ENCODE data around the gene RPL36A.

Gene RPL36A

GRCh38 chrX:101360390-101360789 is 30.4 kb upstream of the RPL36A start:
- TF ChIP-seq, protein P1, sequence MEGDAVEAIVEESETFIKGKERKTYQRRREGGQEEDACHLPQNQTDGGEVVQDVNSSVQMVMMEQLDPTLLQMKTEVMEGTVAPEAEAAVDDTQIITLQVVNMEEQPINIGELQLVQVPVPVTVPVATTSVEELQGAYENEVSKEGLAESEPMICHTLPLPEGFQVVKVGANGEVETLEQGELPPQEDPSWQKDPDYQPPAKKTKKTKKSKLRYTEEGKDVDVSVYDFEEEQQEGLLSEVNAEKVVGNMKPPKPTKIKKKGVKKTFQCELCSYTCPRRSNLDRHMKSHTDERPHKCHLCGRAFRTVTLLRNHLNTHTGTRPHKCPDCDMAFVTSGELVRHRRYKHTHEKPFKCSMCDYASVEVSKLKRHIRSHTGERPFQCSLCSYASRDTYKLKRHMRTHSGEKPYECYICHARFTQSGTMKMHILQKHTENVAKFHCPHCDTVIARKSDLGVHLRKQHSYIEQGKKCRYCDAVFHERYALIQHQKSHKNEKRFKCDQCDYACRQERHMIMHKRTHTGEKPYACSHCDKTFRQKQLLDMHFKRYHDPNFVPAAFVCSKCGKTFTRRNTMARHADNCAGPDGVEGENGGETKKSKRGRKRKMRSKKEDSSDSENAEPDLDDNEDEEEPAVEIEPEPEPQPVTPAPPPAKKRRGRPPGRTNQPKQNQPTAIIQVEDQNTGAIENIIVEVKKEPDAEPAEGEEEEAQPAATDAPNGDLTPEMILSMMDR (IDR thresholded peaks at IDR 0.05; ENCODE audit: low read depth, low read length) = no peak
- H3K4me3 ChIP-seq (ENCODE audit: low read depth, low read length) = no peak overlapping the region

GRCh38 chrX:101362116-101362515 is 28.7 kb upstream of the RPL36A start:
- no peak overlapping the region for H3K4me3 ChIP-seq (ENCODE audit: low read depth, low read length)
- TF ChIP-seq, protein P1 (IDR thresholded peaks at IDR 0.05; ENCODE audit: low read depth, low read length) = no peak

GRCh38 chrX:101362757-101363156 is 28.1 kb upstream of the RPL36A start:
- TF ChIP-seq, protein P1 (IDR thresholded peaks at IDR 0.05; ENCODE audit: low read depth, low read length) = no peak
- no peak overlapping the region for H3K4me3 ChIP-seq (ENCODE audit: low read depth, low read length)

GRCh38 chrX:101365301-101365795 is 25.5 kb upstream of the RPL36A start:
- no peak overlapping the region for H3K4me3 ChIP-seq (ENCODE audit: low read depth, low read length)
- TF ChIP-seq, protein P1 (IDR thresholded peaks at IDR 0.05; ENCODE audit: low read depth, low read length) = no peak

DNA sequence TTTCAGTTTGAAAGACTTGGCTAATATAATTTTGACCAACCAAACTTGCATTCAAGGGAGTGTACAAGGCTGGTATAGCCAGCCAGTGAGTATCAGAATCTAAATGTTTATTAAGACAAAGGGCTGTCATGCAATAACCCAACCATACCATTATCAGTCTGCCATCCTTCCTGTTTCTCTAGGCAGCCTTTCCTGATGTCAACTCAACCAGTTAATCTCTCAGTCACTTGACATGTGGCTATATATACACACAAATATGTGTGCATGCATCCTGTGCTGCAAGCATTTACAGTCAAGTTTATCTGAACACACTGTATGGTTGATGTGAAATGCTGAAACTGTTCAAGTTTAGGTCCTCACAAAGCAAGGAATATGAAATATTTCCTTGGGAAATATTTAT is 22.0 kb upstream of the RPL36A start:
- TF ChIP-seq, protein P1 (IDR thresholded peaks at IDR 0.05; ENCODE audit: low read depth, low read length) = no peak
- no peak overlapping the region for H3K4me3 ChIP-seq (ENCODE audit: low read depth, low read length)

- TF ChIP-seq, protein P1 (IDR thresholded peaks at IDR 0.05; ENCODE audit: low read depth, low read length) = no peak
- H3K4me3 ChIP-seq (ENCODE audit: low read depth, low read length) = no peak overlapping the region
These were observed 21.1 kb upstream of the RPL36A start for GRCh38 chrX:101369687-101370086.

GRCh38 chrX:101370888-101371504 is 19.8 kb upstream of the RPL36A start:
- TF ChIP-seq, protein P1 (IDR thresholded peaks at IDR 0.05; ENCODE audit: low read depth, low read length) = no peak
- H3K4me3 ChIP-seq (ENCODE audit: low read depth, low read length) = no peak overlapping the region
